Breast epithelium (tissue), 3 donors: ENCODE results near the gene NOS2.

Experiments
- POLR2A ChIP-seq: fragments of 450-650 bp; IDR thresholded peaks from one replicate; pipeline ENCODE4 v1.6.1; 2016; ENCODE audit warnings: antibody characterized with exemption, mild to moderate bottlenecking, moderate library complexity
- POLR2AphosphoS5 ChIP-seq, 3 donors: sonication (generic); formaldehyde crosslinking; IDR thresholded peaks; one replicate each; pipeline ENCODE4 v1.6.1; 2017; ENCODE audit warnings: antibody characterized with exemption in 3 of 3
- TF ChIP-seq, protein P1 (sequence below), 3 donors: fragments of 450-650 bp; IDR thresholded peaks; one replicate each; pipeline ENCODE4 v1.5.1; 2016 to 2017; ENCODE audit warnings: antibody characterized with exemption in 3 of 3, mild to moderate bottlenecking in 3 of 3, moderate library complexity in 3 of 3

DNA sequence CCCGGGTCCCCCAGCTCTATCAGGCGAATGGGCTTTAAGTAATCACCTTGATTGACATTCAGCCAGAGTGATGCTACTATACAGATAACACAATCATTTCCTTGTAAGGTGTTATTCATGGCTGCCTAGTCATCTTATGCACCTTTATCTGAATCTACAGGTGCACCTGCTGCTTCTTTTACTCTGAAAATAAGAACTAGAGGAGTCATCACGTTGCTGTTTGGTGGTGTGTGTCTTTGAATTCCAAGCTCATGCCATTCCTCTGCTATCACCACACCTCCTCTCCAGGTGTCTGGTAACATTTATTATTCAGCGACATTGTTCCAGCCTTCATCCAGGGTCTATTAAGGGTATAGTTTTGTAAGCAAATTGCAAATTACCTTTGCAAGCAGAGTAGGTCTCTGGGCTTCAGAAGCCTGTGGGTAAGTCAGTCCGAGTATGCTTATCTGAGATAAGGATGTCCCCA lies 51.9 kb downstream of the NOS2 start:
- TF ChIP-seq, protein P1, sequence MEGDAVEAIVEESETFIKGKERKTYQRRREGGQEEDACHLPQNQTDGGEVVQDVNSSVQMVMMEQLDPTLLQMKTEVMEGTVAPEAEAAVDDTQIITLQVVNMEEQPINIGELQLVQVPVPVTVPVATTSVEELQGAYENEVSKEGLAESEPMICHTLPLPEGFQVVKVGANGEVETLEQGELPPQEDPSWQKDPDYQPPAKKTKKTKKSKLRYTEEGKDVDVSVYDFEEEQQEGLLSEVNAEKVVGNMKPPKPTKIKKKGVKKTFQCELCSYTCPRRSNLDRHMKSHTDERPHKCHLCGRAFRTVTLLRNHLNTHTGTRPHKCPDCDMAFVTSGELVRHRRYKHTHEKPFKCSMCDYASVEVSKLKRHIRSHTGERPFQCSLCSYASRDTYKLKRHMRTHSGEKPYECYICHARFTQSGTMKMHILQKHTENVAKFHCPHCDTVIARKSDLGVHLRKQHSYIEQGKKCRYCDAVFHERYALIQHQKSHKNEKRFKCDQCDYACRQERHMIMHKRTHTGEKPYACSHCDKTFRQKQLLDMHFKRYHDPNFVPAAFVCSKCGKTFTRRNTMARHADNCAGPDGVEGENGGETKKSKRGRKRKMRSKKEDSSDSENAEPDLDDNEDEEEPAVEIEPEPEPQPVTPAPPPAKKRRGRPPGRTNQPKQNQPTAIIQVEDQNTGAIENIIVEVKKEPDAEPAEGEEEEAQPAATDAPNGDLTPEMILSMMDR (IDR thresholded peaks at IDR 0.05) = no peak
- no peak for TF ChIP-seq POLR2A
- no peak for TF ChIP-seq POLR2AphosphoS5 (IDR thresholded peaks at IDR 0.05)
